PFSK-1 (cell line): ENCODE data around the gene AGPAT4.

Experiments
- POLR2AphosphoS5 ChIP-seq: IDR thresholded peaks from 2 replicates; pipeline ENCODE4 v1.6.1; 2012; ENCODE audit warnings: low read depth, mild to moderate bottlenecking, control low read depth, low read length, moderate library complexity
- TAF1 ChIP-seq: IDR thresholded peaks from 2 replicates; pipeline ENCODE4 v1.6.1; 2012; ENCODE audit warnings: low read length, control low read depth, borderline replicate concordance; ENCODE audit not compliant: insufficient read depth

GRCh38 chr6:161091151-161091550 lies 182.7 kb downstream of the AGPAT4 start:
- TF ChIP-seq POLR2AphosphoS5 (no peak), TAF1 (no peak)
